Stimulated activated CD8-positive, alpha-beta memory T cell treated with anti-CD3 and anti-CD28 coated beads, Interleukin-7, amount 100 ng/mL, for 4 hours (primary cell): ENCODE data around the gene LIG1.

ENCODE experiments used
- DNase-seq, 2 donors: peaks; one replicate each; pipeline ENCODE4 v3.0.0-alpha.2; 2020; ENCODE audit warnings: low read depth in 2 of 2

Gene LIG1

GRCh38 chr19:48169939-48170803, at the start of gene LIG1, which contains the start of gene ZSWIM9:
Gene LIG1, minus strand, starts transcription at chr19:48170344. Its CDS starts 4,778 bp downstream, at chr19:48165566.
Gene ZSWIM9, plus strand, starts transcription at chr19:48170680. Its CDS starts 1,123 bp downstream, at chr19:48171803.
- DNase-seq, result peak; percentile 81 to 90

GRCh38 chr19:48218997-48219396, 48.9 kb upstream of the LIG1 start:
- no peak for DNase-seq

- DNase-seq, result no peak
Measured at GRCh38 chr19:48216933-48217332, 46.8 kb upstream of the LIG1 start.

GRCh38 chr19:48213959-48214358, 43.8 kb upstream of the LIG1 start:
- DNase-seq, result no peak

GRCh38 chr19:48210005-48210404, 39.9 kb upstream of the LIG1 start:
- DNase-seq, result no peak

- no peak for DNase-seq
Measured at GRCh38 chr19:48206397-48207093, 36.4 kb upstream of the LIG1 start.

GRCh38 chr19:48203794-48204628, 33.9 kb upstream of the LIG1 start:
- DNase-seq, result peak; percentile 85 to 86

GRCh38 chr19:48203222-48203793, 33.2 kb upstream of the LIG1 start:
- DNase-seq, result no peak

GRCh38 chr19:48196933-48197665, 27.0 kb upstream of the LIG1 start:
- no peak for DNase-seq

- DNase-seq, result no peak
Measured at GRCh38 chr19:48196321-48196763, 26.2 kb upstream of the LIG1 start.

- no peak for DNase-seq
Measured at GRCh38 chr19:48194844-48195830, 25.0 kb upstream of the LIG1 start.

- DNase-seq, result no peak
Measured at GRCh38 chr19:48194041-48194843, 24.1 kb upstream of the LIG1 start.

GRCh38 chr19:48192750-48193149, 22.6 kb upstream of the LIG1 start:
- no peak for DNase-seq

- no peak for DNase-seq
Measured at GRCh38 chr19:48190885-48191284, 20.7 kb upstream of the LIG1 start.

GRCh38 chr19:48190288-48190884, 20.2 kb upstream of the LIG1 start:
- DNase-seq, result peak; percentile 28 to 60

- DNase-seq, result no peak
Measured at GRCh38 chr19:48186541-48186991, 16.4 kb upstream of the LIG1 start.

GRCh38 chr19:48186015-48186414, 15.9 kb upstream of the LIG1 start:
- DNase-seq, result no peak

- DNase-seq, result no peak
Measured at GRCh38 chr19:48183356-48183755, 13.2 kb upstream of the LIG1 start.
